IPS-NIHi11 (cell line): ENCODE data around the gene SPHK1.

Source experiments
- DNase-seq: peaks from one replicate; pipeline ENCODE4 v3.0.0; 2012; ENCODE audit warnings: mixed read lengths, low spot score

Gene SPHK1

GRCh38 chr17:76384987-76385891, 830 bp downstream of the SPHK1 start:
- DNase-seq: no peak

- DNase-seq: peak; percentile 92
Observed at GRCh38 chr17:76385892-76386786, 1.7 kb downstream of the SPHK1 start.

- DNase-seq: no peak
Observed at GRCh38 chr17:76386966-76387765, 2.8 kb downstream of the SPHK1 start.

GRCh38 chr17:76388966-76389888, 4.8 kb downstream of the SPHK1 start:
- DNase-seq: peak; percentile 55

- DNase-seq: no peak
Observed at GRCh38 chr17:76390003-76390421, 5.6 kb downstream of the SPHK1 start.

- DNase-seq: no peak
Observed at GRCh38 chr17:76391200-76391715, 6.8 kb downstream of the SPHK1 start.

GRCh38 chr17:76394166-76394565, 9.8 kb downstream of the SPHK1 start:
- DNase-seq: no peak

- DNase-seq: no peak
Observed at GRCh38 chr17:76395980-76396379, 11.6 kb downstream of the SPHK1 start.

- no peak for DNase-seq
Observed at GRCh38 chr17:76397184-76397583, 12.8 kb downstream of the SPHK1 start.

GRCh38 chr17:76397687-76398522, 13.5 kb downstream of the SPHK1 start:
- peak; percentile 92 for DNase-seq

- DNase-seq: no peak
Observed at GRCh38 chr17:76398523-76399174, 14.2 kb downstream of the SPHK1 start.

- no peak for DNase-seq
Observed at GRCh38 chr17:76399175-76400172, 15.1 kb downstream of the SPHK1 start.

GRCh38 chr17:76402711-76403110, 18.3 kb downstream of the SPHK1 start:
- DNase-seq: no peak

- no peak for DNase-seq
Observed at GRCh38 chr17:76404256-76404655, 19.8 kb downstream of the SPHK1 start.

- no peak for DNase-seq
Observed at GRCh38 chr17:76404976-76405563, 20.7 kb downstream of the SPHK1 start.

GRCh38 chr17:76405607-76405966, 21.2 kb downstream of the SPHK1 start:
- DNase-seq: no peak

- DNase-seq: no peak
Observed at GRCh38 chr17:76405967-76406647, 21.7 kb downstream of the SPHK1 start.
